Neural progenitor cell (in vitro differentiated cells): ENCODE measurements around the gene LIPK. TPM values are rescaled to one million over a fixed set of nuclear protein-coding genes. Genes with fewer than 3 reads are reported as not detected.

Experiments
- DNase-seq: peaks from one replicate; pipeline ENCODE4 v3.0.0-alpha.2; 2016; ENCODE audit warnings: low spot score
- H2AFZ ChIP-seq: fragments of 200-600 bp; sonication (generic); replicated peaks from 2 replicates; pipeline ENCODE4 v1.6.1; 2016; ENCODE audit warnings: antibody characterized with exemption
- H3F3A ChIP-seq: fragments of 200-600 bp; sonication (generic); 2 replicates; pipeline ENCODE4 v1.6.1; 2016; ENCODE audit warnings: antibody characterized with exemption, low read depth
- H3K27ac ChIP-seq: fragments of 200-600 bp; sonication (generic); 2 replicates; pipeline ENCODE4 v1.5.1; 2016; ENCODE audit warnings: mild to moderate bottlenecking
- H3K27me3 ChIP-seq: fragments of 200-600 bp; sonication (generic); 2 replicates; pipeline ENCODE4 v1.6.1; 2016; ENCODE audit warnings: mild to moderate bottlenecking, moderate library complexity
- H3K36me3 ChIP-seq: fragments of 200-600 bp; sonication (generic); 2 replicates; pipeline ENCODE4 v1.5.1; 2016
- H3K4me1 ChIP-seq: fragments of 200-600 bp; sonication (generic); 2 replicates; pipeline ENCODE4 v1.6.1; 2016; ENCODE audit warnings: mixed run types
- H3K4me2 ChIP-seq: fragments of 200-600 bp; sonication (generic); 2 replicates; pipeline ENCODE4 v1.6.1; 2016
- H3K4me3 ChIP-seq: fragments of 200-600 bp; sonication (generic); 2 replicates; pipeline ENCODE4 v1.5.1; 2016
- H3K79me2 ChIP-seq: fragments of 200-600 bp; sonication (generic); 2 replicates; pipeline ENCODE4 v1.6.1; 2016; ENCODE audit warnings: low read depth
- H3K9ac ChIP-seq: fragments of 200-600 bp; sonication (generic); 2 replicates; pipeline ENCODE4 v1.6.1; 2016
- H3K9me3 ChIP-seq: fragments of 200-600 bp; sonication (generic); 2 replicates; pipeline ENCODE4 v1.5.1; 2016; ENCODE audit warnings: low read depth
- H4K20me1 ChIP-seq: fragments of 200-600 bp; sonication (generic); 2 replicates; pipeline ENCODE4 v1.6.1; 2016; ENCODE audit warnings: low read depth
- H3K27ac Mint-ChIP-seq: 3 replicates; pipeline ENCODE4 v1.8.0; 2021; ENCODE audit warnings: mixed read lengths
- H3K27me3 Mint-ChIP-seq: 2 replicates; pipeline ENCODE4 v1.8.0; 2022; ENCODE audit warnings: low read depth, mild to moderate bottlenecking, inconsistent platforms, moderate library complexity, mixed read lengths; ENCODE audit not compliant: insufficient read depth
- H3K36me3 Mint-ChIP-seq: 3 replicates; pipeline ENCODE4 v1.8.0; 2021; ENCODE audit warnings: mixed read lengths
- H3K4me1 Mint-ChIP-seq: 3 replicates; pipeline ENCODE4 v1.8.0; 2021; ENCODE audit warnings: mixed read lengths
- H3K4me3 Mint-ChIP-seq: 3 replicates; pipeline ENCODE4 v1.8.0; 2021; ENCODE audit warnings: mild to moderate bottlenecking, moderate library complexity, mixed read lengths
- H3K9me3 Mint-ChIP-seq: 3 replicates; pipeline ENCODE4 v1.8.0; 2020; ENCODE audit warnings: mixed read lengths
- CTCF ChIP-seq: fragments of 200-600 bp; sonication (generic); IDR thresholded peaks from 2 replicates; pipeline ENCODE4 v1.5.1; 2017; ENCODE audit warnings: antibody characterized with exemption, mild to moderate bottlenecking
- EZH2 ChIP-seq: fragments of 200-600 bp; sonication (generic); IDR thresholded peaks from 2 replicates; pipeline ENCODE4 v1.6.1; 2017; ENCODE audit warnings: antibody characterized with exemption, mild to moderate bottlenecking, moderate library complexity
- EZH2phosphoT487 ChIP-seq: fragments of 200-600 bp; sonication (generic); IDR thresholded peaks from 2 replicates; pipeline ENCODE4 v1.6.1; 2017; ENCODE audit warnings: antibody characterized with exemption
- total RNA-seq: library from RNA; depleted of rRNA; stranded (reverse); fragments of >200 nt; gene quantifications from 2 replicates; pipeline ENCODE4 v1.2.3, GENCODE V29; 2015; ENCODE audit warnings: low replicate concordance

The LIPK gene
- total RNA-seq, 1 donor from 2014 or later: not detected

GRCh38 chr10:88765816-88766215 is 59.8 kb downstream of the LIPK start:
- Histone ChIP-seq H3K27me3 (no peaks in the 10 kb centered on the region), H3K36me3 (no peaks in the 10 kb centered on the region), H3K4me2 (no peak overlapping the region), H3F3A (no peaks in the 10 kb centered on the region), H3K27ac (no peak overlapping the region), H3K4me1 (no peaks in the 10 kb centered on the region), H2AFZ (no peak overlapping the region), H3K9me3 (no peaks in the 10 kb centered on the region), H3K79me2 (no peaks in the 10 kb centered on the region), H3K4me3 (no peak overlapping the region), H4K20me1 (no peaks in the 10 kb centered on the region), H3K9ac (no peak overlapping the region)
- Mint-ChIP-seq H3K27me3 (no peaks in the 10 kb centered on the region), H3K27ac (no peak overlapping the region), H3K4me3 (no peak overlapping the region), H3K36me3 (no peaks in the 10 kb centered on the region), H3K9me3 (no peaks in the 10 kb centered on the region), H3K4me1 (no peaks in the 10 kb centered on the region)
- no peak for TF ChIP-seq EZH2phosphoT487
- no peak for TF ChIP-seq CTCF
- TF ChIP-seq EZH2: no peak
- DNase-seq: no peak

GRCh38 chr10:88769384-88769783 is 63.3 kb downstream of the LIPK start:
- Mint-ChIP-seq H3K4me1 (no peaks in the 10 kb centered on the region), H3K36me3 (no peaks in the 10 kb centered on the region), H3K27ac (no peak overlapping the region), H3K4me3 (no peak overlapping the region), H3K27me3 (no peaks in the 10 kb centered on the region), H3K9me3 (peaks cover 7% of the 10 kb centered on the region)
- TF ChIP-seq CTCF: no peak
- TF ChIP-seq EZH2phosphoT487: no peak
- TF ChIP-seq EZH2: no peak
- no peak for DNase-seq
- H3K4me1 ChIP-seq: no peaks in the 10 kb centered on the region
- H4K20me1 ChIP-seq: no peaks in the 10 kb centered on the region
- H3K79me2 ChIP-seq: no peaks in the 10 kb centered on the region
- no peak overlapping the region for H3K27ac ChIP-seq
- no peak overlapping the region for H3K4me3 ChIP-seq
- H2AFZ ChIP-seq: no peak overlapping the region
- no peak overlapping the region for H3K9ac ChIP-seq
- H3K36me3 ChIP-seq: no peaks in the 10 kb centered on the region
- H3K27me3 ChIP-seq: no peaks in the 10 kb centered on the region
- no peak overlapping the region for H3K4me2 ChIP-seq
- no peaks in the 10 kb centered on the region for H3K9me3 ChIP-seq
- H3F3A ChIP-seq: no peaks in the 10 kb centered on the region

GRCh38 chr10:88781206-88781605 is 75.2 kb downstream of the LIPK start:
- no peak for TF ChIP-seq EZH2
- TF ChIP-seq EZH2phosphoT487: no peak
- TF ChIP-seq CTCF: no peak
- Mint-ChIP-seq H3K36me3 (no peaks in the 10 kb centered on the region), H3K27me3 (no peaks in the 10 kb centered on the region), H3K4me3 (no peak overlapping the region), H3K9me3 (no peaks in the 10 kb centered on the region), H3K4me1 (no peaks in the 10 kb centered on the region), H3K27ac (no peak overlapping the region)
- H3K4me2 ChIP-seq: no peak overlapping the region
- no peaks in the 10 kb centered on the region for H3F3A ChIP-seq
- H3K36me3 ChIP-seq: no peaks in the 10 kb centered on the region
- H3K4me3 ChIP-seq: no peak overlapping the region
- H3K9me3 ChIP-seq: no peaks in the 10 kb centered on the region
- H3K27me3 ChIP-seq: no peaks in the 10 kb centered on the region
- H4K20me1 ChIP-seq: no peaks in the 10 kb centered on the region
- no peaks in the 10 kb centered on the region for H3K79me2 ChIP-seq
- no peak overlapping the region for H2AFZ ChIP-seq
- H3K4me1 ChIP-seq: no peaks in the 10 kb centered on the region
- DNase-seq: no peak
- H3K9ac ChIP-seq: no peak overlapping the region
- no peak overlapping the region for H3K27ac ChIP-seq
